ENCODE measurements around the gene PRICKLE2.

PRICKLE2 gene, protein sequence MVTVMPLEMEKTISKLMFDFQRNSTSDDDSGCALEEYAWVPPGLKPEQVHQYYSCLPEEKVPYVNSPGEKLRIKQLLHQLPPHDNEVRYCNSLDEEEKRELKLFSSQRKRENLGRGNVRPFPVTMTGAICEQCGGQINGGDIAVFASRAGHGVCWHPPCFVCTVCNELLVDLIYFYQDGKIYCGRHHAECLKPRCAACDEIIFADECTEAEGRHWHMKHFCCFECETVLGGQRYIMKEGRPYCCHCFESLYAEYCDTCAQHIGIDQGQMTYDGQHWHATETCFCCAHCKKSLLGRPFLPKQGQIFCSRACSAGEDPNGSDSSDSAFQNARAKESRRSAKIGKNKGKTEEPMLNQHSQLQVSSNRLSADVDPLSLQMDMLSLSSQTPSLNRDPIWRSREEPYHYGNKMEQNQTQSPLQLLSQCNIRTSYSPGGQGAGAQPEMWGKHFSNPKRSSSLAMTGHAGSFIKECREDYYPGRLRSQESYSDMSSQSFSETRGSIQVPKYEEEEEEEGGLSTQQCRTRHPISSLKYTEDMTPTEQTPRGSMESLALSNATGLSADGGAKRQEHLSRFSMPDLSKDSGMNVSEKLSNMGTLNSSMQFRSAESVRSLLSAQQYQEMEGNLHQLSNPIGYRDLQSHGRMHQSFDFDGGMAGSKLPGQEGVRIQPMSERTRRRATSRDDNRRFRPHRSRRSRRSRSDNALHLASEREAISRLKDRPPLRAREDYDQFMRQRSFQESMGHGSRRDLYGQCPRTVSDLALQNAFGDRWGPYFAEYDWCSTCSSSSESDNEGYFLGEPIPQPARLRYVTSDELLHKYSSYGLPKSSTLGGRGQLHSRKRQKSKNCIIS

DNA sequence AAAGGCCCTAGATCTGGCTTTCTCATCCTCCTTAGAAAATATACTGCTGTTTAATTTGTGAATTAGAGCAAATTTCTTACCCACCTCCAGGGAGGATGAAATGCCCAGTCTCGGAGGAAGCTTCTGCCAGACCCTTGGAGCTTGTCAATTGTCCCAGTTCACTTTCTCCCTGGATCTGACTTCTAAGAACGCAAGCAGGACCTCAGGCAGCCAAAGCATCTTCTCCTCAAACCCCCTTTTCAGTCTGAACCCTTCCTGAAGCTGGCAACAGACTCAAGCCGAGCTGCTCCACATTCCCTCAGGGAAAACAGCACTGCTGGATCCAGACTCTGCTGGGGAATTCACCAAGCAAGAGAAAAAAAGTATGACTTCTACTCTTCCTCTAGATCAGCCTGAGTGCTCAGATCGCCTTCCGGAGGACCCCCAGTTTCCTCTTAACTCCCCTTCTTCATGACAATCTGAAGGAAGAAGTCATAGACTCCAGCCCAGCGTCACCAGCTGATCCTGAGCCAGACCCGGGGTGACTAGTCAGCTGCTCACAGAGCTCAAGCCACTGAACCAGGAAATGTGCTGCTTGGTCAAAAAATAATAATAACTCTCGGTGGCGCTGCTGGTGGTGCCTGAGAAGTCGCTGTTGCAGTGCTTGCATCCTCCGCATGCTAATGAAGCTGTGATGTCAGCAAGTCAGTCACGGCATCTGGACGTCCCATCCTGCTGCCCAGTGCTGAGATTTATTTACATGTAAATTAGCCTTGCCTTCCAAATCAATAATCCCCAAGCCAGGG, at the start of gene PRICKLE2:
PRICKLE2 (minus strand) TSS at position 641 of the 785 bp plus-strand sequence. CDS start 26,539 bp downstream, outside the sequence.
- DNase-seq = no peak

DNA sequence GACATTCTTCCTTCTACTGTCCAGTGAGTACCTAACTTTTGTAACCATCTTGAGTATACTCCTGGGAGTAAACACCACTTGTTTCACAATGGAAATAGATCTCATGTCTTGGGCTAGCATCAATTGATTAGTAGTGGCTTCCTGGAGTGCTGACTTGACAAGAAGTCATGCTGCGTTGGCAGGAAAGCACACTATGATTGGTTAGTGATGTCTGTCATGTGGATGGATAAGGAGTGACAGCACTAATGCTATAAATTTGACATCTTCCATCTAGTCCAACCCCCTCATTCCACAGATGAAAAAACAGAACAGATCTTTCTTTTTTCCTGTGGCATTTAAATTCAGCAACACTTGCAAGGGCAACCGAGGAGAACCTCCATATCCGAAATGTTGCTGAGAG, 47.6 kb upstream of the PRICKLE2 start:
- DNase-seq = no peak

DNA sequence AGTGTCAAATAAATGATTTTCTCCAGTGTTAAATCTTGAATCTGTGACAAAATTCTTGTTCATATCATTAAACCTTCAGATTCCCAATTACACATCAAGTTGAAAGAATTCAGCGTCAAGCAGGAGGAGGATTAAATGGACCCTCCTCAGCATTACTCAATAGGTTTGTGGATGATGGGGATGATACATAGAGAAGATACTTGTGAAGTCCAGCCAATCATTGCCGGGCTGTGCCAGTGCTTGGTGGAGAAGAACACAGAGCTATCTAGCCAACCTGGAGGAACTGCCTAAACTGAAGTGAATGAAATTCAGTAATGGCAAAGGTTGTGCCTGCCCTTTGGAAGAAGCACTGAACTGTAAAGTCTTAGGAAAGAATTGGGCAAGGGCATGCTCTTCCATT, 47.0 kb upstream of the PRICKLE2 start:
- no peak for DNase-seq

DNA sequence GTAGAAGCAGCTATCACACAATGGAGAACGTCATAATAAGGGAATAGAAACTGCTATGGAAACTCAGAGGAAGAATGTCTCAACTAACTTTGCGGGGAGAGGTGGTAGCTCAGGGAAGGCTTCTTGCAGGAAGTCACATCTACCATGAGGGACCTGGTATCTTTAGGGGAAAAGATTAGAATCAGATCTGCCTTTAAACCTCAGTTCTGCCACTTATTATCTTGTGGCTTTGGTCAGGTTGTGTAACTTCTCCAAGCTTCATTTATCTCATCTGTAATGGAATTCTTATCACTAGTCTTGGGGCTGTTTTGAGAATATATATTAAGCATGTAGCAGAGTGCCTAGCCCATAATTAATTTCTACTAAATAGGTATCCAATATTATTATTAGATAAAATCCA, 46.4 kb upstream of the PRICKLE2 start:
- no peak for DNase-seq

DNA sequence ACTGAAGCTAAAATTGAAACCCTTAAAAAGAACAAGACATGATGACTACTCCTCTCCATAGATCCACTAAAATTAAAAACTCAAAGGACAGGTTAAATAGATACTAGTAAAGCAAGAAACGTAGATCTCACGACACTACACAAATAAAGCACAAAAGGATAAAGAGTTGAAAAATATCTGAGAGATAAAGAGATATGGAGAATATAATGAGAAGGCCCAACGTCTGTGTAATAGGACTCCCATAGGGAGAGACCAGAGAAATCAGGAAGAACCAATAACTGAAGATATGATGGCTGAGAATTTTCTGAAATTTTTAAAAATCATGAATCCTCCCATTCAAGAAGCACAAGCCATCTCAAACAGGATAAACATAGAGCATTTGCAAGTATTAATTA, 45.6 kb upstream of the PRICKLE2 start:
- no peak for DNase-seq

DNA sequence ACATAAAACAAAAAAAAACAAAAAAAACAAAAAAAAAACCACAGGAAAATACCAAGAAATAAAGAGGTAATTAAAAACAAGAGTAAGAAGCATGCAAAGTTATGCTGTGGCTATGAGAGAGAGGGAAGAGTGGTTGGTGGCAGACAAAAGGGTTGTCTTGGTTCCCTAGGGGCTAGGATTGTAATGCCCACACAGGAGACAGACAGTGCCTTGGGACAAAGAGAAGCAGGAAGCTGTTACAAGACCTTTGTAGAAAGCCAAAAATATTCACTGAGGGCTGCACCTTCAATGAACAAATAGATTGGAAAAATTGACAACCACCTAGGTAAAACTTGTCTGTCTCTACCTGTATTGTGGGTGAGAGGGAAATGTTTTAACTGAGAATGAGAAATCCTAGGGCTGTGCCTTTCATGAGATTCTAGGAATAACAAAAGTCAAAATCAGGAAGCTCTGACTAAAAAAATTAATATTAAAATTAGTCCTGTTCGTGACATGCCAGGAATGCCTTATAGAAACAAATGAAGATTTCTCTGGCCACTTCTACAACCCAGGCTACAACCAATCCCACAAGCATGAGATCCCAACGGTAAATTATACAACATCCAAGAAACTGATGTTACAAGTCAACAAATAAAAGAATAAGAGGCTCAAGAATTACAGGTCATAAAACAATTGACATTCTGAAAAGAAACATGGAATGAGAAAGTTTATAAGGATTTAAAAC, 45.0 kb upstream of the PRICKLE2 start:
- no peak for DNase-seq

DNA sequence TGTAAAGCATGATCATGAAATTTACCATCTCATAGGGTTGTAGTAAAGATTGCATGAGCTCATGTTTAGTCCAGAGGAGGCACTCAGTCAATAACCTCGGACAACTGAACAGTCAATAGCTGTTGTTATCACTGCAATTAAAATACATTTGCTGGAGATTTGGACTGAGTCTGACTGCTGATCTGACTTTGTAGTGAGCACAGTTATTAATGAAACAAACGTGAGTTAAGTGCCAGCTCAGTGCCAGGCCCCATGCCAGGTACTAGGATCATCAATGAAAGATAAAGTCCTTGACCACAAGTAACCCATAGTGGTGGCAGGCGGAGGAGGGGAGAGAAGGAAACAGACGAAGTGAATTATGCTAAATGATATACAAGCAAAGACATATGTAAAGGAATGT, 43.7 kb upstream of the PRICKLE2 start:
- no peak for DNase-seq

DNA sequence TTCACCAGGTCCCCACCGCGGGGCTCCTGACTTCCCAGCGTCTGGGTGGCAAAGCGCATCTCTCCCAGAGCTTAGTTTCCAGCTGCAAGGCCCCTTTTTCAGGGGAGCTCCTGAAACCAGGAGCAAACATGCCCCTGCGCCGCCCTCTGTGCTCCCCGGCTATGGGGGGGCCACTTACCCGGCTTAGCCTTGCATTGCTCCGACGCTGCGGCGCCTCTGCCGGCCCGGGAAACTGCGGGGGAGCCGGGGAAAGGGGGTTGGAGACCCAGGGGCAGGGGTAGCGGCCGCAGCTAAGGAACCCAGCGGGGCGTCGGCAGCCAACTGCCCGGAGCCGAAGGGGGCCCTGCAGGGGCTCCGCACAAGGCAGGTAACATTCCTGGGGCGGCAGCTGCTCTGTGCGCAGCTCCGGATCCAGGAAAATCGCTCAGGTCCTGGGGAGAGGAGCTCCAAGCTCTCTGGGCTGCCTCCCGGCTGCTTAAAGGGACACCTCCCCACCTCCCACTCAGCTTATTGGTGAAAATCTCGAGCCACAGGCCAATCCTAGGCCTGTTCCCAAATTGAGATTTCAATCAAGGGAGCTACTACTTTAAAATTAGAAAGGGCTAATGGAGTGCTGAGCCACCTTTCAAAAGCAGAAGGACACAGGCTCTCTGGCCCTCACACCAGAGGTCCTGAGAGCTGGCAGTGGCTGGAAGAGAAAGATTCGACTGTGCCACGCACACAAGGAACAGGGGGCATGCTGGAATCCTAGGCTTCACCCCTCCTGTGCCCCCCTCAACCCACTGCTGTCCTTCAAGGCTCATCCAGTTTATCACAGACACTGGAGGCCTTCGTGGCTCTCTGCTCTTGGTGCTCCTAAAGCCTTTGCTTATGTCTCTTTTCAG, 42.7 kb upstream of the PRICKLE2 start:
- DNase-seq = no peak

DNA sequence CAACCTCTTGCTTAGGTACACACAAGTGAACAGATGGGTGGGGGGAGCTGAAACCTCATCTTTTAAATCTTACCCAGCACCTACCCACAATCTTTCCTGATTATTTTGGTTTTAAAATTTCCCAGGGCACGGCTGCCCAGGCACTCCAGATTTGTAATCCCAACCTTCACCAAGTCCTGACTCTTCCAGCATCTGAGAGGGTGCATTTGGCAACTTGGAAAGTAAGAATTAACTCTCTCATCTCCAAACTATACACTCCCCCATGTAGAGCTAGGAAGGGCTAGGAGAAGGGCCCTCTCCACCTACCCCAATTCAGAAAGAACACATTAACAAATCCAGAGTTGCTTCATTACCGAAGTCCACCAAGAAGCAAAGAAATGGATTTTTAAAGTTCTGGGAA, 41.7 kb upstream of the PRICKLE2 start:
- DNase-seq = no peak

DNA sequence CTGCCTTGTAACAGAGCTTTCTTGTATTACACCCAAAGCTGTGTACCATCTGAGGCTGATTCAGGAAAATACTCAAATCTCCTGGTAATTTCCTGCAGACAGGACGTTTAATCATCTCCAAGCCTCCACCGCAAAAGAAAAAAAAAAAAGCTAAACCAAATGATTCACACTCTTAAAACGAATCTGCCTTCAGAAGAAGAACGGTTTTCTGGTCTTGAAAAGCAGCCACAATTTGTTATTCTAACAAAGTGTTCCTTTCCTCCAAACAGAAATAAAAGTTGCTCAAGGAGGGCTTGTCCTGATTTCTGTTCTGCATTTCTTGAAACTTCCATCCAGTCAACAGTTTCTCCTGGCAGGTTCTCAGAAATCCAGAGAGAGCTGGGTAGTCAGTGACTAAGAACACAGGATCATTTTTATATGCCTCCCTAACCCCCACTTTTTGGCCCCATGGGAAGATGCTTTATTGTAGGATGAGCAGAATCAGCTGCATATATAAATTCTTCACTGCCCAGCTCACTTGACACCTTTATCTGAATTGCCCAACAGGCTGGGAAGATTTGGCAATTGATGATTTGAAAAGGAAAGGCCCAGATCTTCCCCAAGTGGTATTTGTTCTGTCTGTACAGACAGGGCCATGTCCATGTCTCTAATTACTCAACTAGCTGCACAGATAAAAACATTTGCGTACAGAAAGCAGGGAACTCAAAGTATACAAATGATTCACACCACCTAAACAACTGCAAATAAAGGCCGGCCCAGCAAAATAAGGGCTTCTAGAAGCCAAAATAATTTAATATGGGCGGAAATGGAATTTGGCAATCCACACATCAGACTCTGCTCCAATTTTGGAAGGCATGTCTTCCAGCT, 41.0 kb upstream of the PRICKLE2 start:
- DNase-seq = no peak

DNA sequence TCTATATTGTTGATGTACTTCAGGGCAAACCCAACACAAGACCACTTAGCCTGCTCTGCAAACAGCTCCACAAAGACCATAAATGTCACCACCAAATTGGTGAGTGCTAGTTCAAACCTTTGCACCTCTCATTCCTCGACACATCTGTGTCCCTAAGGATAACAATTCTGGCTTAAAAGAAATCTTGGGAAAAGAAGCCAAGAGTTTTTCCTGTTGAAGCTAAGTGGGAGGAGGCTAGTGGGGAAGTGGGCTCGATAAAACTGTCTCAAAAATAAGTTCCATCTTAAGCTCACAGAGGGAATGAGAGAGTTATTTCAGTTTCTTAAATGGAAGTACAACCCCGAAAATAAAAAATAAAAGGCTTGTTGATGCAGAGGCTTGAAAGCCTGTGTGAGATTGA, 40.4 kb upstream of the PRICKLE2 start:
- no peak for DNase-seq

DNA sequence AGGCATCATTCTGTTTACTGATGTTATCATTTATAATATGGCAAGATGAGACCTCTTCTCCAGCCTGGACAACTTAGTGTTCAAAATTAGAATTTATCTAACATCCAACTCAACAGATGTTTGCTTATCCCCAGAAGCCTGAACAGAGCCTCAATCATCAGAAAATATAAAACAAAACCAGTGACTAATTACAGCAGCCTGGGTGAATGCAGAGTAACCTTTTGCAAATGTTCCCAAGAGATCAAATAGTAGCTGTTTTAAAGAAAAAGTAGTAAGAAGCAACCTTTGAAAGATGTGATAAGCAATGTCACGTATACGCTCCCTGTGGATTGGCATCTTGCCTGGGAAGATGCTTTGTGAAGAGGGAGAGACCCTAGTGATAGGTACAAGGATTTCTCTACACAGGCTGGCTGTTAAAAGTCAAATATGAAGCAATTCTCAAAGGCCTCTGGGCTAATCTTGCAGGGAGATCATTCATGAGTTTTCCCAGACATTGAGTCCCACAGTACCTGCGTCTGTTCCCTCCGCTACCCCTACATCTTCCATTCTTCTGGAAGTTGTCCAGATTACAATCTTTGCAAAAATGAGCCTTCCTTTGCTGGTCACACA, 39.3 kb upstream of the PRICKLE2 start:
- DNase-seq = no peak

DNA sequence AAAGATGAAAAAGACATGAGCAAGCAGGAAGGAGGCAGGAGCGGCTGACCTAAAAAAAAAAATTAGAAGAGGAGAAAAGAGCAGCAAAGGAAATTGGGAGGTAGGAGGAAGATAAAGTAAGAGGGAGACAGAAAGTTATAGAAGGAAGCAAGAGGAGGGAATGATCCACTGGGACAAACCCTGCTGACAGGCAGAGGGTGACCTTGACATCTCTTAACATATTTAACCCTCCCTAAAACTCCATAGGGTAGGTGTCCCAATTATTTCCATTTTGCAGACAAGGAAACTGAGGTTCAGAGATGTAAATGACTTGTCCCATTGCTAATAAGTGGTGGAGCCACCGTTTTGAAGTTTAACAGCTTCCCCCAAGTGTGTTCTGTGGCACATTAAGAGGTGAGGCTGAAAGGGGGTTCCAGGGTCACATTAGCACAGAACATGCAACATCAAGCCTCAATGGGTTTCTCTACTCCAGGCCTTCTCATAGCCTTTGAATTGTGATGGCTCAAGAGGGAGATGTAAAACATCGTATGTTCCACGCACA, 37.4 kb upstream of the PRICKLE2 start:
- no peak for DNase-seq

DNA sequence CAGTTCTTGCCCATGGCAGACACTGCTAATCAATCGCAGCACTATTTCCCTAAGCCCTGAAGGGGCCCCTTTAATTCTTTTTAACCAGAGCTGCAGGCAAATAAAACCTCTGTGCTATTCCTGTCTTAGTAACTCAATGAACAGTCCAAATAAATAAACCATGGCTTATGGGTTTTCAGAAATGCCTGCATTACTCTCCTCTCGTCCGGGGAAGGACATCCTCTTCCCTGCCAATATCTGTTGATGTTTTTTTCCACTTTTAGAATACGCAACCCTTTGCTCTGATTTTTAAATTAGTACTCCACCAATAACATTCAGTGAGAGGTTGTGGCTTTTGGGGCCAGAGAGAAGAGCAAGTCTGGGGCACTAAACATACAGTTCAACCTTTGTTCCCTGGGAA, 35.2 kb upstream of the PRICKLE2 start:
- no peak for DNase-seq

DNA sequence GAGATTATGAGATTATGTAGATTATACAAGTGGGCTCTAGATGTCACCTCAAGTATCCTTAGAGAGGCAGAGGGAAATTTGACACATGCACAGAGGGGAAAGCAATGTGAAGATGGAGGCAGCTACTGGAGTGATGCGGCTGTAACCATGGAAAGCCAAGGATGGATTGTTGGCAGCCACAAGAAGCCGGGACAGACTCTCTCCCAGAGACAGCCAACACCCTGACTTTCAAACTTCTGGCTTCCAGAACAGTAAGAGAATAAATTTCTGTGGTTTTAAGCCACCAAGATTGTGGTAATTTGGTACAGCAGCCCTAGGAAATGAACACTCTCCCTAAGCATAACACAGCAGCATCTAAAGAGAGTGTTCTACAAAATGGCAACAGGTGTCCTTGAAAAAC, 34.4 kb upstream of the PRICKLE2 start:
- no peak for DNase-seq

DNA sequence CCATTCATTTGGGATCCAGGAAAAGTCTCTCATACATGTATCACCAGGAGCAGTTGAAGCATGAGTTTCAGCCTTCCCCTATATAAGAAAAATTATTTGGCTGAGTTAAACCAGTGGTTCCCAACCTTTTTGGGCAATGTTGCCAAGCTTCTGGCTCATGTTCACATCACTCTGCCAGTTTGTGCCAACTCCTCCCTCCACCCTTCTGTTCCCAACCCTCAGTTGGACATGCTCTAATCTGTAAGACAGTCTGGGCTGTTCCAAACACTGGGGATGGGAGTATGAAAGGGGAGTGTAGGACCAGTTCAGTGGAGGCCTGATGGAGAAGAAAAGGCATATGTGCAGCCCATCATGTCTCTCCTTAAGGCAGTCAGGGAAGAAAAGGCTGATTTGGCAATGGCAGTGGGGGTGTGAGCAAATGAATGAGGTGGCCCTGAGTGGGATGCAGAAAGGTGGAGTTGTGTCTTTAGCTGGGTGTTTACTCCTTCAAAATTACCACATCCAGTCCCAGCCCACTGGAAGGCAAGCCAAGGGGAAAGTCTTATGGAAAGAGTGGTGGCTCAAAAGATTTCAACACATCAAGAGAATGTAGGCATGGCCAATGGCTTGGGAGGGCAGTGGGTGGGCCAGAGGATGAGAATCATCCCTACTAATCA, 32.0 kb upstream of the PRICKLE2 start:
- DNase-seq = no peak

DNA sequence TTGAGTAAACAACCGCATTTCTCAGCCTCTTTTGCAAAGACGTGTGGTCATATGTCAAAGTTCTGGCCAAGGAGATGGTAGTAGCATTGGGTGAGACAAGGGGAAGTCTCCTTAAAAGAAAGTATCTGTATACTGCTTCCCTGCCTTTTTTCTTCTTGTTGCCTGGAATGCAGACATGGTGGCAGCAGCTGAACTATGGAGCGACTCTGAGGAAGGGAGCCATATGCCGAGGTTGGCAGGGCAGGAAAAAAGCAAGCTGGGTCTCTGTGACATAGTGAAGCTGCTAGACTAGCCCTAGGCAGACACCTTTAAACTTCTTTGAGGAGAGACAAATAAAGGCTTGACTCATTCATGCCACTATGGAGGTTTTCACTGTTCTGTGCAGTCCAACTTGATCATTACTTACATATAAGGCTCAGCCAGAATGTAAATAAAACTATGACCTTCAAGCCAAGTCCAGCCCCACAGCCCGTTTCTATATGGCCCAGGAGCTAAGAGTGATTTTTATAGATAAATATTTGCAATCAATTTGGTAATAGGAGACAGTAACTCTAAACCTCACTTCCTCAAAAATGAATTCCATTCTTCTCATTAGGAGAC, 30.6 kb upstream of the PRICKLE2 start:
- no peak for DNase-seq

DNA sequence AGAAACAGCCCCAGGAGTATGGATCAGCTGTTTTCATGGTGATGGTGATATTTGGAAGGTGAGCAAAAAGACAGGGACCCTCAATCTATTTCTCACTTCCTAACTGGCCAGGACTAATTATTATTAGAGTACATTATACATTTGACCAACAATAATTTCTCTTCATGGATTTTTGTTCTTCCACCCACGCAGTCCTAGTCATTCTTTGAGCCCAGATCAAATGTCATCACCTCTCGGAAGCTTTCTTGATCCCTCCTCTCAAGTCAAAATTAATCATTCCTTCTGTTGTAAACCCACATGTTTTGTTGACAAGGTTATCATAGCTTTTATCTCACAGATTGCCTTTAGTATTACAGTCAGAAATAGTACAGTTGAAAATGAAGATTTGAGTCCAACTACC, 29.2 kb upstream of the PRICKLE2 start:
- no peak for DNase-seq

DNA sequence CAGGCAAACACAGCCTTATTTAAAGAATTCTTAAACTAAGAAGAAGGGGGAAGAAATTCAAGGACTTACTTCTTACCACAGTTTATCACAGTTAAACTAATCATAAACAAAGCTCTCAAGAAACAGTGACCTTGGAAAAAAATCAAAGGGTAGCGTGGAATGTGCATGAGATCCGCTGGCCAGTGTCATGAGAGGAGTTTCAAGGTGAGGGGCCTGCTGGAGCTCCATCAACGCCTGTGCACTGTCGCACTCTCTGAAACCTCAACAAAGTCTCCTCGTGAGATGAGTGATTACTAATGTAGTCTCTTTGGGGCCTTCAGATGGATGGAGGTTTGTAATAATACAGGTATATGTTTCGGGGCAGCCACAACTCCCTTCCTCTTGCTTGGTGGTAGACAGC, 28.4 kb upstream of the PRICKLE2 start:
- no peak for DNase-seq
